GM18909 (cell line): Measurements from ENCODE around the gene TBC1D9.
A peak's percentile ranks its signal among the peaks of the same experiment; 100 is the strongest.

ENCODE experiments used
- ATAC-seq: cut with Tn5 transposase; IDR thresholded peaks from one replicate; pipeline ENCODE4 v1.9.1; 2021; ENCODE audit warnings: mild to moderate bottlenecking; ENCODE audit not compliant: unreplicated experiment, poor library complexity

Gene TBC1D9

GRCh38 chr4:140726776-140727500, 29.2 kb downstream of the TBC1D9 start:
- ATAC-seq = no peak

- ATAC-seq = no peak
Observed at GRCh38 chr4:140725556-140725955, 30.6 kb downstream of the TBC1D9 start.

- ATAC-seq = no peak
Observed at GRCh38 chr4:140724760-140725159, 31.4 kb downstream of the TBC1D9 start.

DNA sequence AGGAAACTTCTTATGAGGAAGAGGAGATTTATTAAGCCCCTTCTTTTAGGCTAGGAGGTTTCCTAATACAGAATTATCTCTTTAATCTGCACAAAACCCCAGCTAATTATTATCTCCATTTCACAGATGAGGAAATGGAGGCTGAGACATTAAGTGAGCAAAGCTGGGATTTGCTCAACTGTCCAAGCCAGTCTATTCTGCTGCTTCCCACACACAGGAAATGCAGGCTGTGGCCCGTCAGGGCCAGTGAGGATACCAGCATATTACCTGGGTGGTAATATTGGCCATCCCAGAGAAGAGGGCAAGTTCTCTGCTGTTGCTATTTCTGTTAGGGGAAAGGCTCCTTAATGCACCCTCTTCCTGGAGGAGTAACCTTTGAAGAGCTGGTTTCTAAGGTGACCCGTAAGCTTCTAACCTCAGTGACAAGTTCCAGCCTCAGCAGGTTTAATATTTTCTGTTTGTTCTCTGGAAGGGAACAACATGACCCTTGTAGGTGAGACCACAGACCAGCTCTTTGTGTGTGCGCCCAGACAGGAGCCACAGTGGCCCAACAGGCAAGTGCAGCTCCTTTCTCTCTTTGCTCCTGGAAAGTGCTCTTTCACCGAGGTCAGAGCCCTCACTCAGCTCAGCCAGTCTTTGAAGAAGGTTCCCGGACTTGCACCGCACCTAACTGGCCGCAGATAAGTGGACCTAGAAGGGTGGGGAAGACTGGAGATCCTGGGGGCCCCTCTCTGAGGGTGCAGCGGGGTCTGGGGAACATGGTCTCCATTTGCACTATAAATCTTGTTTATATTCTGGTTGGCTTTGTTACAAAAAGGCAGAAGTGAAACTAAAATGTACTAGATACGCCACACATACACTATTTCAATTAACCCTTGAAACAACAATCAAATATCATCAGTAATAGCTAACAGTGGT, 35.5 kb downstream of the TBC1D9 start:
- peak; percentile 61 for ATAC-seq

GRCh38 chr4:140719686-140720085, 36.5 kb downstream of the TBC1D9 start:
- ATAC-seq = peak; percentile 50

DNA sequence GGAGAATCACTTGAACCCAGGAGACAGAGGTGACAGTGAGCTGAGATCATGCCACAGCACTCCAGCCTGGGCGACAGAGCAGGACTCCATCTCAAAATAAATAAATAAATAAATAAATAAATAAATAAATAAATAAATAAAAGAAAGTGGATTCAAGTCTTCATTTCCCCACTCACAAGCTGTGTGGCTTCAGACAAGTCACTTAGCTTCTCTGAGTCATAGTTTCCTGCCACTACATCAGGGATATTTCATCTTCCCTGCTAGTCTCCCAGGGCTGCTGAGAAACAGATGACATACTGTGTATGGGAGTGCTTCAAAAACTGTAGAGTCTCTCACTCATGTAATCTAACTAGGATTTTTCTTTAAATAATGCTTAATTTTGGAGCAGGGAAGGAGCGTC, 37.2 kb downstream of the TBC1D9 start:
- ATAC-seq = no peak

DNA sequence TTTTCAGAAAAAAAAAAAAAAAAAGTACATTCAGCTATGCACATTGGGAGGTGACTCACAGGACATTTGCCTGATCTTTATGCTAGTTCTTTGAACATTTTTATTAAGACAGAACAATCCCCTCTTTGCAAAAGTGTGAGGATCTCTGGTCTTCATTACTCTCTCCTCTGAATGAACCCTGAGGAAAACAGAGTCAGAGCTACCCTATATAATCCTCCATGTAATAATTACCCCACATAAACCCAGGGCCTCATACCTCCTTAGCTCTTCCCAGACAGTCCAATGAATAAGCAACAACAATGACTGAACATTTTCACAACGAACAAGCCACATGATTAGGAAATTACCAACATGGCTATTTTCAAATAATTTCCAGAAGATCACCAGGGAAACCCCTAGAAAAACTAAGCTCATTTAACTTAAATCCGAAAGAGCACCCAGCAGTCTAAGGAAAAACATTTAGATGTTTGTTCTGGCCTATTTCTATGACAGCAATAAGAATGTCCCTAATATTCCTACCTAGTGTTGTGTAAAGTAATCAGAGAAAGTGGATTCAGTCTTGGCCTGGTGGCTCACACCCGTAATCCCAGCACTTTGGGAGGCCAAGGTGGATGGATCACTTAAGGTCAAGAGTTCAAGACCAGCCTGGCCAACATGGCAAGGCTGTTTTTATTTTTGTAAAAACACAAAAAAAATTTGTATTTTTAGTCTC, 37.8 kb downstream of the TBC1D9 start:
- ATAC-seq = no peak

DNA sequence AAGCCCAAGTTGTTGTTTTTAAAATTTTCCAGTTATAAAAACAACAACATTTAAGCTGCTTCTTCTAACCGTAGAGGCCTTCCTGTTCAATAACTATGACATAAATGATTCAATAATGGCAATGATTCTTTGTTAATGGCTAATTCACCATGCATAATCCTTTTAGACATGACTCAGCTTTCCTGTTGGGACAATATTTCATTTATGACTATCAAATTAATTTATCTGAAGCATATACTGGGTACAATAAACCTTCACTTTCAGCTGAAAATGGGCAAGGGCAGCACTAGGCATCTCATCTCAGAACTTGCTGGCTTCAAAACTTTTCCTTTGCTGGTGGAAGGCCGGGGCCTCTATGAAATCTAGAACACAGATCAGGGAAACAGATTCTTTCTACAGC, 38.9 kb downstream of the TBC1D9 start:
- ATAC-seq = no peak

DNA sequence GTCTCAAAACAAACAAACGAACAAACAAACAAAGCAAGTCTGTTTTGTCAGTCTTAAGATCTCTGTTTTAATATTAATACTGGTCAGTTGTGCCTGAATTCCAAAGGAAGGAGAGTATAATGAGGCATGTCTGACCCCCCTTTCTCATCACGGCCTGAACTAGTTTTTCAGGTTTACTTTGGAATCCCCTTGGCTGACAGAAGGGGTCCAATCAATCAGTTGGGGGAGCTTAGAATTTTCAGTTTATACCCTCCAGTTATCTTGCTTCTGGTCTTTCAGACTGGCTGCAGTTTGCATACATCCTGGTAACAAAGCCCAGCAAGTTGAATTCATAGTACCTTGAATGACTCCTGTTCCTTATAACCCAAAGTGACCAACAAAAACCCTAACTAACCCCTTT, 41.1 kb downstream of the TBC1D9 start:
- no peak for ATAC-seq

GRCh38 chr4:140711910-140712309, 44.3 kb downstream of the TBC1D9 start:
- ATAC-seq = no peak

- no peak for ATAC-seq
Observed at GRCh38 chr4:140710908-140711622, 45.1 kb downstream of the TBC1D9 start.

GRCh38 chr4:140707325-140707724, 48.9 kb downstream of the TBC1D9 start:
- no peak for ATAC-seq

DNA sequence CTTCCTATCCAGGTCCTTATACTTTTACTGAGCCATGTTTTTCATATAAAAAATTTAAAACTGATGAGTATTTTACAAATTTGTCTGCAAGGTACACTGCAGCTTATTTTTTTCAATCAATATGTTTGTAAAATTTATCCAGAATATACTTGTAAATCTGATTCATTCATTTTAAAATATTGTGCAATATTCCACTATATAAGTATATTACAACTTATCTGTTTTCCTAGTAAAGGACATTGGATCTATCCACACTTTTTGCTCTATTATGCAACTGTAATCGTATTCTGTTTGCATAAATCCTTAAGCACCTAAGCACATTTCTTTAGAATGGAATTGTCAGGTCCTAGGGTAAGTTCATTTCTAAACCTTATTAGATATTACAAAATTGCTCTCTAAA, 49.5 kb downstream of the TBC1D9 start:
- ATAC-seq = no peak

DNA sequence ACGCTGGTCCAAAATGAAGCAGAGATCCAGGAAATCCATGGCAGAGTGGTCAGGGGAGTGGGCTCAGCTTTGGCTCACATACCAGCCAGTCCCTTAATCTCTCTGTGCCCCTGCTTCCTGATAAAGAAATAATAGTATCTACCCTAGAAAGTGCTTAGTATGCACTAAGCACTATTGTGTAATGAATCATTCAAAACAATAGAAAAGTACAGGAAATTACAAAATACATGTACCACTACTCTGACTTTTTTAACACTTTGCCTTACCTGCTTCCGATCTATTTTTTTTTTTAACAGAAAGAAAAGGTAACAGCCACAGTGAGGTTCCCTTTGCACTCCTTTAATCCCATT, 49.9 kb downstream of the TBC1D9 start:
- no peak for ATAC-seq

- no peak for ATAC-seq
Observed at GRCh38 chr4:140705625-140706275, 50.4 kb downstream of the TBC1D9 start.

DNA sequence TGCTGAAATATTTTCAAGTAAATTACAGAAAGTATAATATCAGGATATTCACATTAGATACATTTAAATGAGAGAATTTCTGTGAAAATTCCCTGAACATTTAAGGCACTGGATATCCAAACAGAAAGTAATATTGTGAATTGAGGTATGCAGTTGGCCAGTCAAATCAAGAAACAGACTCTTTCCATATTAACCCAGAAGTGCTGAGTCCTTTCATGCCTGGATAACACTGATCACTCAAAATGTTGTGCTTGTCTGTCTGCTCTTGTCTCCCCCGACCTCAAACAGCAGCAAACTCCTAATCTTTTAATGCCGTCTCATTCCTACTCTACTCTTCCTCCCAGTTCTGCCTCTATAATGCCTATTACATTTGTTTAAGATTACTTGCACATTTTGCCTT, 51.2 kb downstream of the TBC1D9 start:
- ATAC-seq = no peak

- no peak for ATAC-seq
Observed at GRCh38 chr4:140704392-140704960, 51.7 kb downstream of the TBC1D9 start.

GRCh38 chr4:140703463-140703862, 52.7 kb downstream of the TBC1D9 start:
- no peak for ATAC-seq

- no peak for ATAC-seq
Observed at GRCh38 chr4:140702096-140702757, 54.0 kb downstream of the TBC1D9 start.
